Suprapubic skin (tissue), 4 donors: Measurements from ENCODE around the gene CCDC88C.

Source experiments
- CTCF ChIP-seq, 2 donors: fragments of 200-600 bp in 1 of 2; fragments of 450-650 bp in 1 of 2; sonication (generic) in 1 of 2; IDR thresholded peaks; one replicate each; pipeline ENCODE4 v1.5.1; 2016 to 2019; ENCODE audit warnings: antibody characterized with exemption in 2 of 2, mild to moderate bottlenecking in 1 of 2, moderate library complexity in 1 of 2
- POLR2A ChIP-seq, 2 donors: fragments of 450-650 bp; IDR thresholded peaks; one replicate each; pipeline ENCODE4 v1.6.1; 2017; ENCODE audit warnings: antibody characterized with exemption in 2 of 2, mild to moderate bottlenecking in 2 of 2, moderate library complexity in 2 of 2
- POLR2AphosphoS5 ChIP-seq, 3 donors: sonication (generic); formaldehyde crosslinking; IDR thresholded peaks; one replicate each; pipeline ENCODE4 v1.6.1; 2017; ENCODE audit warnings: antibody characterized with exemption in 3 of 3

- TF ChIP-seq CTCF (IDR thresholded peaks at IDR 0.05) (no peak), POLR2A (IDR thresholded peaks at IDR 0.05) (no peak), POLR2AphosphoS5 (IDR thresholded peaks at IDR 0.05) (no peak)
Observed at GRCh38 chr14:91375720-91376452, 41.7 kb downstream of the CCDC88C start.
